ENCODE data around the gene AMELX.

DNA sequence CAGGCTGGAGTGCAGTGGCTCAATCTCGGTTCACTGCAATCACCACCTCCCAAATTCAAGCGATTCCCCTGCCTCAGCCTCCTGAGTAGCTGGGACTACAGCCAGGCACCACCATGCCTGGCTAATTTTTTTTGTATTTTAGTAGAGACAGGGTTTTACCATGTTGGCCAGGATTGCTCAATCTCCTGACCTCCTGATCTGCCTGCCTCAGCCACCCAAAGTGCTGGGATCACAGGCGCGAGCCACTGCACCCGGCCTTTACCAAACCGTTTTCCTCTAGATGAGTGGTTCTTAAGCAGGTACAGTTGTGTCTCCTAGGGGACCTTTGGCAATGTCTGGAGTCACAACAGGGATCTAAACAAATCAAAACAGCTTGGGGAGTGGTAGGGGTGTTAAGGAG, 11.6 kb downstream of the AMELX start:
- TF ChIP-seq EZH2 (IDR thresholded peaks at IDR 0.05; ENCODE audit: insufficient read depth, poor library complexity, severe bottlenecking), result no peak
- no peak for TF ChIP-seq EZH2phosphoT487 (IDR thresholded peaks at IDR 0.05; ENCODE audit: insufficient read depth, low read depth)

All from GM23248 (cell line).